ENCODE results near the gene SFSWAP. TPM values are rescaled to one million over a fixed set of nuclear protein-coding genes. Genes with fewer than 3 reads are reported as not detected.

The SFSWAP gene
- total RNA-seq, 1 experiment from 2014 or later = 48.1 TPM

GRCh38 chr12:131828671-131829355 lies 117.9 kb downstream of the SFSWAP start:
- H2BK20ac ChIP-seq (ENCODE audit: low read depth, low read length, poor library complexity, severe bottlenecking) = no peak overlapping the region
- H3T11ph ChIP-seq (ENCODE audit: low read length) = no peak overlapping the region
- no peak overlapping the region for H3K56ac ChIP-seq (ENCODE audit: insufficient read length, low read depth, low read length)
- H3K79me1 ChIP-seq (ENCODE audit: insufficient read depth, low read depth, low read length, poor library complexity, severe bottlenecking) = no peaks in the 10 kb centered on the region
- no peak for TF ChIP-seq CTCF (conservative IDR thresholded peaks at IDR 0.05)
- H2AFZ ChIP-seq (ENCODE audit: low read length) = no peak overlapping the region
- no peak overlapping the region for H3K9ac ChIP-seq (ENCODE audit: extremely low read depth, insufficient read length, low read length)
- H4K91ac ChIP-seq (ENCODE audit: insufficient read length, low read depth, low read length) = no peak overlapping the region
- no peaks in the 10 kb centered on the region for H3K9me3 ChIP-seq (ENCODE audit: control insufficient read depth, low read depth, low read length)
- H2BK120ac ChIP-seq (ENCODE audit: low read depth, low read length, poor library complexity, severe bottlenecking) = no peak overlapping the region
- WGBS (ENCODE audit: extremely low coverage, insufficient read length, low lambda C conversion rate) = no CpG with 5 or more reads among the region's 64 CpGs
- Mint-ChIP-seq H3K36me3 (ENCODE audit: insufficient read depth in 1 of 3, low read depth in 3 of 3) (peaks cover 0 to 2% (median 0%) of the 10 kb centered on the region in 3 experiments; a peak in 1 of 7 replicates), H3K27ac (no peak overlapping the region), H3K9me3 (no peaks in the 10 kb centered on the region), H3K27me3 (ENCODE audit: low read depth) (peaks cover 53% of the 10 kb centered on the region), H3K4me3 (peak overlapping the region; percentile 62 to 88), H3K4me1 (peaks cover 2 to 24% of the 10 kb centered on the region in 2 experiments; a peak in 3 of 4 replicates)
- H3K4me1 ChIP-seq (ENCODE audit: insufficient read depth, low read length) = no peaks in the 10 kb centered on the region
- H3K18ac ChIP-seq (ENCODE audit: insufficient read length, low read depth, low read length) = no peak overlapping the region
- peak overlapping the region; percentile 58 for H3K14ac ChIP-seq (ENCODE audit: insufficient read depth, low read length)
- H4K20me1 ChIP-seq (ENCODE audit: control insufficient read depth, insufficient read depth, insufficient read length) = peaks cover 3% of the 10 kb centered on the region
- no peak overlapping the region for H3K23ac ChIP-seq (ENCODE audit: insufficient read length, low read depth, low read length)
- H3K4me2 ChIP-seq (ENCODE audit: insufficient read depth, insufficient read length, low read length) = peak overlapping the region; percentile 79
- H2AK5ac ChIP-seq (ENCODE audit: insufficient read length, low read length) = no peak overlapping the region
- no peak overlapping the region for H4K8ac ChIP-seq (replicated peaks; ENCODE audit: insufficient read length, low read depth, low read length)
- H3K79me2 ChIP-seq (ENCODE audit: insufficient read depth, low read length) = no peaks in the 10 kb centered on the region; the same call in 1 of the 2 replicates
- H2BK5ac ChIP-seq (ENCODE audit: insufficient read length, low read length) = no peak overlapping the region
- peaks cover 21% of the 10 kb centered on the region for H3K23me2 ChIP-seq (ENCODE audit: insufficient read length, low read depth, low read length, poor library complexity, severe bottlenecking)
- H2BK15ac ChIP-seq (ENCODE audit: low read depth, low read length) = no peak overlapping the region
- no peak overlapping the region for H3K27ac ChIP-seq (ENCODE audit: insufficient read length, low read depth, low read length)
- DNase-seq = peak; percentile 51
- no peak overlapping the region for H4K5ac ChIP-seq (ENCODE audit: insufficient read length, low read depth, low read length)
- no peak overlapping the region for H3K4ac ChIP-seq (ENCODE audit: low read depth, low read length)
- no peaks in the 10 kb centered on the region; the same call in 1 of the 2 replicates for H3K27me3 ChIP-seq (ENCODE audit: insufficient read depth, low read length)
- no peak overlapping the region for H2BK12ac ChIP-seq (ENCODE audit: insufficient read length, low read depth, low read length)

Data from H9 (cell line).